ENCODE measurements around the gene MYD88. TPM values are rescaled to one million over a fixed set of nuclear protein-coding genes. Genes with fewer than 3 reads are reported as not detected.

MYD88 gene
- 10 to 100 TPM; 29.3 to 31.8 TPM for total RNA-seq

GRCh38 chr3:38138349-38139190, at the start of gene MYD88:
Gene MYD88, plus strand, starts transcription at chr3:38138661. Its CDS starts 40 bp downstream, at chr3:38138701.
- Mint-ChIP-seq H3K27ac (peak within 1 kb of the TSS; percentile 98), H3K36me3 (ENCODE audit: low read depth) (peaks cover 43% of the 10 kb centered on the region), H3K27me3 (no peaks in the 10 kb centered on the region), H3K4me3 (peak within 1 kb of the TSS; percentile 92), H3K4me1 (ENCODE audit: low read depth) (peaks cover 49% of the 10 kb centered on the region), H3K9me3 (no peaks in the 10 kb centered on the region)
- no peak for TF ChIP-seq CTCF (IDR thresholded peaks at IDR 0.05)
- intact Hi-C loops (cut with micrococcal nuclease): loop anchor here (10.0 kb wide), 1 partner anchor 206 kb away; the partner anchor contains the start of gene XYLB
- CTCF ChIA-PET: interaction anchor here (1.4 to 5.1 kb wide), 4 partner anchors 9 to 209 kb away, joined by 3 to 31 read pairs (median 6); partner anchors contain the start of genes OXSR1 and XYLB
- ATAC-seq (peak; percentile 58), DNase-seq (peak; percentile 97)
- POLR2A ChIA-PET: interaction anchor here (0.6 to 5.0 kb wide), 7 partner anchors 10 to 574 kb away, joined by 3 to 67 read pairs (median 4); partner anchors contain the start of genes OXSR1 and XYLB

GRCh38 chr3:38089163-38089562, 49.3 kb upstream of the MYD88 start:
- H3K9me3 Mint-ChIP-seq: peaks cover 2% of the 10 kb centered on the region
- CTCF ChIA-PET: no interaction called here
- no peaks in the 10 kb centered on the region for H3K27me3 Mint-ChIP-seq
- H3K4me3 Mint-ChIP-seq: no peak overlapping the region
- ATAC-seq: no peak
- H3K36me3 Mint-ChIP-seq (ENCODE audit: low read depth): no peaks in the 10 kb centered on the region
- H3K4me1 Mint-ChIP-seq (ENCODE audit: low read depth): no peaks in the 10 kb centered on the region
- H3K27ac Mint-ChIP-seq: no peak overlapping the region
- POLR2A ChIA-PET: no interaction called here
- DNase-seq: no peak
- intact Hi-C loops (cut with micrococcal nuclease): no loop called here
- TF ChIP-seq CTCF (IDR thresholded peaks at IDR 0.05): no peak

GRCh38 chr3:38090453-38090852, 48.0 kb upstream of the MYD88 start:
- DNase-seq (no peak), ATAC-seq (no peak)
- H3K4me3 Mint-ChIP-seq: no peak overlapping the region
- ChIA-PET CTCF (no interaction called here), POLR2A (no interaction called here)
- no peak for TF ChIP-seq CTCF (IDR thresholded peaks at IDR 0.05)
- H3K27ac Mint-ChIP-seq: no peak overlapping the region
- intact Hi-C loops (cut with micrococcal nuclease): no loop called here
- no peaks in the 10 kb centered on the region for H3K4me1 Mint-ChIP-seq (ENCODE audit: low read depth)
- no peaks in the 10 kb centered on the region for H3K9me3 Mint-ChIP-seq
- no peaks in the 10 kb centered on the region for H3K27me3 Mint-ChIP-seq
- no peaks in the 10 kb centered on the region for H3K36me3 Mint-ChIP-seq (ENCODE audit: low read depth)

- CTCF ChIA-PET: no interaction called here
- H3K9me3 Mint-ChIP-seq: no peaks in the 10 kb centered on the region
- POLR2A ChIA-PET: interaction anchor here (0.9 kb wide), 1 partner anchor 23 kb away, joined by 3 read pairs; no protein-coding TSS in a partner anchor
These were observed 43.5 kb upstream of the MYD88 start for GRCh38 chr3:38094999-38095398.

More at GRCh38 chr3:38094999-38095398, 43.5 kb upstream of the MYD88 start:
- no peak for ATAC-seq
- H3K27me3 Mint-ChIP-seq: no peaks in the 10 kb centered on the region
- no peaks in the 10 kb centered on the region for H3K36me3 Mint-ChIP-seq (ENCODE audit: low read depth)
- H3K27ac Mint-ChIP-seq: no peak overlapping the region
- no peak overlapping the region for H3K4me3 Mint-ChIP-seq
- DNase-seq: no peak
- no peak for TF ChIP-seq CTCF (IDR thresholded peaks at IDR 0.05)
- intact Hi-C loops (cut with micrococcal nuclease): no loop called here
- H3K4me1 Mint-ChIP-seq (ENCODE audit: low read depth): no peaks in the 10 kb centered on the region
